Fibroblast of the aortic adventitia (primary cell): ENCODE measurements around the gene REEP1. TPM values are rescaled to one million over a fixed set of nuclear protein-coding genes. Genes with fewer than 3 reads are reported as not detected.

Experiments
- DNase-seq: peaks from one replicate; pipeline ENCODE4 v3.0.0-alpha.2; 2010; ENCODE audit warnings: low read depth
- H3K4me3 ChIP-seq: 2 replicates; pipeline ENCODE4 v1.5.1; 2011; ENCODE audit warnings: low read depth, mild to moderate bottlenecking, control low read depth, low read length, moderate library complexity
- CTCF ChIP-seq: IDR thresholded peaks from 2 replicates; pipeline ENCODE4 v1.5.1; 2011; ENCODE audit warnings: mild to moderate bottlenecking, low read length, control low read depth, inconsistent platforms; ENCODE audit not compliant: insufficient read depth
- total RNA-seq: library from RNA; depleted of rRNA; stranded (reverse); fragments of >200 nt; gene quantifications from 2 replicates; pipeline ENCODE4 v1.2.3, GENCODE V29; 2012; ENCODE audit warnings: low replicate concordance

Gene REEP1
- total RNA-seq, 1 donor = 0.27 TPM

- TF ChIP-seq CTCF = no peak
- DNase-seq = no peak
- H3K4me3 ChIP-seq = no peak overlapping the region
These were observed 7.4 kb downstream of the REEP1 start for GRCh38 chr2:86330001-86330400.

- TF ChIP-seq CTCF = no peak
- DNase-seq = no peak
These were observed 14.0 kb downstream of the REEP1 start for GRCh38 chr2:86323273-86324021.

GRCh38 chr2:86319700-86320580 lies 17.5 kb downstream of the REEP1 start:
- no peak overlapping the region for H3K4me3 ChIP-seq
- no peak for TF ChIP-seq CTCF
- DNase-seq = no peak

More at GRCh38 chr2:86323273-86324021, 14.0 kb downstream of the REEP1 start:
- no peak overlapping the region for H3K4me3 ChIP-seq

- TF ChIP-seq CTCF = no peak
- H3K4me3 ChIP-seq = no peak overlapping the region
- no peak for DNase-seq
These were observed 22.3 kb downstream of the REEP1 start for GRCh38 chr2:86315084-86315483.

GRCh38 chr2:86314125-86314524 lies 23.3 kb downstream of the REEP1 start:
- TF ChIP-seq CTCF = no peak
- no peak overlapping the region for H3K4me3 ChIP-seq
- no peak for DNase-seq

GRCh38 chr2:86313341-86313740 lies 24.1 kb downstream of the REEP1 start:
- no peak overlapping the region for H3K4me3 ChIP-seq
- no peak for TF ChIP-seq CTCF
- DNase-seq = no peak
